ENCODE data around the gene PEBP1.

DNA sequence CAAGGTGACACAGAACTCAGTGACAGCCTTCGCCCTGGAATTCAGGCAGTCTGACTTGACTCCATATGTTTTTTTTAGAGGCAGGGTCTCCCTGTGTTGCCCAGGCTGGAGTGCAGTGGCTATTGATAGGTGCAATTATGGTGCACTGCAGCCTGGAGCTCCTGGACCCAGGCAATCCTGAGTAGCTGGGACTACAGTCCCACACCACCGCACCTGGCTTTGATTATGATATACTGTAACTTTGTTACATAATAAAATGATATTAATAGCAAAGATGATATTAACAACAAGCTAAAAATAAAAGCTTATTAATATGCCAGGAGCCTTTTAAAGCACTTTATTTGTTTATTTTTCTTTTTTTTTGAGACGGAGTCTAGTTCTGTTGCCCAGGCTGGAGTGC lies 41.9 kb upstream of the PEBP1 start:
- TF ChIP-seq, protein P1, sequence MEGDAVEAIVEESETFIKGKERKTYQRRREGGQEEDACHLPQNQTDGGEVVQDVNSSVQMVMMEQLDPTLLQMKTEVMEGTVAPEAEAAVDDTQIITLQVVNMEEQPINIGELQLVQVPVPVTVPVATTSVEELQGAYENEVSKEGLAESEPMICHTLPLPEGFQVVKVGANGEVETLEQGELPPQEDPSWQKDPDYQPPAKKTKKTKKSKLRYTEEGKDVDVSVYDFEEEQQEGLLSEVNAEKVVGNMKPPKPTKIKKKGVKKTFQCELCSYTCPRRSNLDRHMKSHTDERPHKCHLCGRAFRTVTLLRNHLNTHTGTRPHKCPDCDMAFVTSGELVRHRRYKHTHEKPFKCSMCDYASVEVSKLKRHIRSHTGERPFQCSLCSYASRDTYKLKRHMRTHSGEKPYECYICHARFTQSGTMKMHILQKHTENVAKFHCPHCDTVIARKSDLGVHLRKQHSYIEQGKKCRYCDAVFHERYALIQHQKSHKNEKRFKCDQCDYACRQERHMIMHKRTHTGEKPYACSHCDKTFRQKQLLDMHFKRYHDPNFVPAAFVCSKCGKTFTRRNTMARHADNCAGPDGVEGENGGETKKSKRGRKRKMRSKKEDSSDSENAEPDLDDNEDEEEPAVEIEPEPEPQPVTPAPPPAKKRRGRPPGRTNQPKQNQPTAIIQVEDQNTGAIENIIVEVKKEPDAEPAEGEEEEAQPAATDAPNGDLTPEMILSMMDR (IDR thresholded peaks at IDR 0.05) = no peak
- no peak for TF ChIP-seq ZFX (IDR thresholded peaks at IDR 0.05; ENCODE audit: borderline replicate concordance)
